ENCODE measurements around the gene SRRM1. TPM values are rescaled to one million over a fixed set of nuclear protein-coding genes. Genes with fewer than 3 reads are reported as not detected.

Gene SRRM1
- total and polyA plus RNA-seq, 9 of the 15 experiments (the other 6 are each of a cell fraction or from before 2014, with no cell fraction given): 54.5 to 268 (median 115) TPM

GRCh38 chr1:24643363-24644099 is 429 bp downstream of the SRRM1 start (continued):
- TF ChIP-seq, protein P1, sequence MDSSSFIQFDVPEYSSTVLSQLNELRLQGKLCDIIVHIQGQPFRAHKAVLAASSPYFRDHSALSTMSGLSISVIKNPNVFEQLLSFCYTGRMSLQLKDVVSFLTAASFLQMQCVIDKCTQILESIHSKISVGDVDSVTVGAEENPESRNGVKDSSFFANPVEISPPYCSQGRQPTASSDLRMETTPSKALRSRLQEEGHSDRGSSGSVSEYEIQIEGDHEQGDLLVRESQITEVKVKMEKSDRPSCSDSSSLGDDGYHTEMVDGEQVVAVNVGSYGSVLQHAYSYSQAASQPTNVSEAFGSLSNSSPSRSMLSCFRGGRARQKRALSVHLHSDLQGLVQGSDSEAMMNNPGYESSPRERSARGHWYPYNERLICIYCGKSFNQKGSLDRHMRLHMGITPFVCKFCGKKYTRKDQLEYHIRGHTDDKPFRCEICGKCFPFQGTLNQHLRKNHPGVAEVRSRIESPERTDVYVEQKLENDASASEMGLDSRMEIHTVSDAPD (CRISPR knock-in tag; IDR thresholded peaks at IDR 0.05): no peak
- TF ChIP-seq KDM4B (IDR thresholded peaks at IDR 0.05; ENCODE audit: borderline replicate concordance in 2 of 2, low read depth in 1 of 2): peak in 1 of 2 experiments; percentile 41; a peak in 1 of 4 replicates
- TF ChIP-seq, protein P2, sequence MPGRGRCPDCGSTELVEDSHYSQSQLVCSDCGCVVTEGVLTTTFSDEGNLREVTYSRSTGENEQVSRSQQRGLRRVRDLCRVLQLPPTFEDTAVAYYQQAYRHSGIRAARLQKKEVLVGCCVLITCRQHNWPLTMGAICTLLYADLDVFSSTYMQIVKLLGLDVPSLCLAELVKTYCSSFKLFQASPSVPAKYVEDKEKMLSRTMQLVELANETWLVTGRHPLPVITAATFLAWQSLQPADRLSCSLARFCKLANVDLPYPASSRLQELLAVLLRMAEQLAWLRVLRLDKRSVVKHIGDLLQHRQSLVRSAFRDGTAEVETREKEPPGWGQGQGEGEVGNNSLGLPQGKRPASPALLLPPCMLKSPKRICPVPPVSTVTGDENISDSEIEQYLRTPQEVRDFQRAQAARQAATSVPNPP (IDR thresholded peaks at IDR 0.05; ENCODE audit: borderline replicate concordance, insufficient read depth, insufficient read length): no peak
- TF ChIP-seq ZNF224 (CRISPR knock-in tag; IDR thresholded peaks at IDR 0.05): no peak
- no peak for TF ChIP-seq SMARCB1 (IDR thresholded peaks at IDR 0.05; ENCODE audit: insufficient read length, low read depth)
- TF ChIP-seq, protein P3, sequence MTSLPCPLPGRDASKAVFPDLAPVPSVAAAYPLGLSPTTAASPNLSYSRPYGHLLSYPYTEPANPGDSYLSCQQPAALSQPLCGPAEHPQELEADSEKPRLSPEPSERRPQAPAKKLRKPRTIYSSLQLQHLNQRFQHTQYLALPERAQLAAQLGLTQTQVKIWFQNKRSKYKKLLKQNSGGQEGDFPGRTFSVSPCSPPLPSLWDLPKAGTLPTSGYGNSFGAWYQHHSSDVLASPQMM (CRISPR knock-in tag; IDR thresholded peaks at IDR 0.05): no peak
- TF ChIP-seq EHMT2 (IDR thresholded peaks at IDR 0.05): no peak
- TF ChIP-seq SETDB1 (IDR thresholded peaks at IDR 0.05; ENCODE audit: low read length): no peak
- TF ChIP-seq, protein P4, sequence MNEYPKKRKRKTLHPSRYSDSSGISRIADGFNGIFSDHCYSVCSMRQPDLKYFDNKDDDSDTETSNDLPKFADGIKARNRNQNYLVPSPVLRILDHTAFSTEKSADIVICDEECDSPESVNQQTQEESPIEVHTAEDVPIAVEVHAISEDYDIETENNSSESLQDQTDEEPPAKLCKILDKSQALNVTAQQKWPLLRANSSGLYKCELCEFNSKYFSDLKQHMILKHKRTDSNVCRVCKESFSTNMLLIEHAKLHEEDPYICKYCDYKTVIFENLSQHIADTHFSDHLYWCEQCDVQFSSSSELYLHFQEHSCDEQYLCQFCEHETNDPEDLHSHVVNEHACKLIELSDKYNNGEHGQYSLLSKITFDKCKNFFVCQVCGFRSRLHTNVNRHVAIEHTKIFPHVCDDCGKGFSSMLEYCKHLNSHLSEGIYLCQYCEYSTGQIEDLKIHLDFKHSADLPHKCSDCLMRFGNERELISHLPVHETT (CRISPR knock-in tag; conservative IDR thresholded peaks at IDR 0.05 in 1 of 2, IDR thresholded peaks at IDR 0.05 in 1 of 2): peak in 1 of 2 experiments; percentile 86; a peak in 2 of 4 replicates
- TF ChIP-seq CAMTA2 (CRISPR knock-in tag; conservative IDR thresholded peaks at IDR 0.05): no peak
- no peak for TF ChIP-seq THRA (IDR thresholded peaks at IDR 0.05)
- TF ChIP-seq, protein P5, sequence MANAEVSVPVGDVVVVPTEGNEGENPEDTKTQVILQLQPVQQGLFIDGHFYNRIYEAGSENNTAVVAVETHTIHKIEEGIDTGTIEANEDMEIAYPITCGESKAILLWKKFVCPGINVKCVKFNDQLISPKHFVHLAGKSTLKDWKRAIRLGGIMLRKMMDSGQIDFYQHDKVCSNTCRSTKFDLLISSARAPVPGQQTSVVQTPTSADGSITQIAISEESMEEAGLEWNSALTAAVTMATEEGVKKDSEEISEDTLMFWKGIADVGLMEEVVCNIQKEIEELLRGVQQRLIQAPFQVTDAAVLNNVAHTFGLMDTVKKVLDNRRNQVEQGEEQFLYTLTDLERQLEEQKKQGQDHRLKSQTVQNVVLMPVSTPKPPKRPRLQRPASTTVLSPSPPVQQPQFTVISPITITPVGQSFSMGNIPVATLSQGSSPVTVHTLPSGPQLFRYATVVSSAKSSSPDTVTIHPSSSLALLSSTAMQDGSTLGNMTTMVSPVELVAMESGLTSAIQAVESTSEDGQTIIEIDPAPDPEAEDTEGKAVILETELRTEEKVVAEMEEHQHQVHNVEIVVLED (CRISPR knock-in tag; IDR thresholded peaks at IDR 0.05): no peak
- TF ChIP-seq, protein P6, sequence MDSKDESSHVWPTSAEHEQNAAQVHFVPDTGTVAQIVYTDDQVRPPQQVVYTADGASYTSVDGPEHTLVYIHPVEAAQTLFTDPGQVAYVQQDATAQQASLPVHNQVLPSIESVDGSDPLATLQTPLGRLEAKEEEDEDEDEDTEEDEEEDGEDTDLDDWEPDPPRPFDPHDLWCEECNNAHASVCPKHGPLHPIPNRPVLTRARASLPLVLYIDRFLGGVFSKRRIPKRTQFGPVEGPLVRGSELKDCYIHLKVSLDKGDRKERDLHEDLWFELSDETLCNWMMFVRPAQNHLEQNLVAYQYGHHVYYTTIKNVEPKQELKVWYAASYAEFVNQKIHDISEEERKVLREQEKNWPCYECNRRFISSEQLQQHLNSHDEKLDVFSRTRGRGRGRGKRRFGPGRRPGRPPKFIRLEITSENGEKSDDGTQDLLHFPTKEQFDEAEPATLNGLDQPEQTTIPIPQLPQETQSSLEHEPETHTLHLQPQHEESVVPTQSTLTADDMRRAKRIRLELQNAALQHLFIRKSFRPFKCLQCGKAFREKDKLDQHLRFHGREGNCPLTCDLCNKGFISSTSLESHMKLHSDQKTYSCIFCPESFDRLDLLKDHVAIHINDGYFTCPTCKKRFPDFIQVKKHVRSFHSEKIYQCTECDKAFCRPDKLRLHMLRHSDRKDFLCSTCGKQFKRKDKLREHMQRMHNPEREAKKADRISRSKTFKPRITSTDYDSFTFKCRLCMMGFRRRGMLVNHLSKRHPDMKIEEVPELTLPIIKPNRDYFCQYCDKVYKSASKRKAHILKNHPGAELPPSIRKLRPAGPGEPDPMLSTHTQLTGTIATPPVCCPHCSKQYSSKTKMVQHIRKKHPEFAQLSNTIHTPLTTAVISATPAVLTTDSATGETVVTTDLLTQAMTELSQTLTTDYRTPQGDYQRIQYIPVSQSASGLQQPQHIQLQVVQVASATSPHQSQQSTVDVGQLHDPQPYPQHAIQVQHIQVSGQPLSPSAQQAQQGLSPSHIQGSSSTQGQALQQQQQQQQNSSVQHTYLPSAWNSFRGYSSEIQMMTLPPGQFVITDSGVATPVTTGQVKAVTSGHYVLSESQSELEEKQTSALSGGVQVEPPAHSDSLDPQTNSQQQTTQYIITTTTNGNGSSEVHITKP (IDR thresholded peaks at IDR 0.05; ENCODE audit: partially characterized antibody): no peak
- no peak for TF ChIP-seq GATAD2B (IDR thresholded peaks at IDR 0.05; ENCODE audit: borderline replicate concordance)
- no peak for TF ChIP-seq ZNF134 (CRISPR knock-in tag; conservative IDR thresholded peaks at IDR 0.05)
